Stomach (tissue), 9 donors: Measurements from ENCODE around the gene PPP1CA. TPM values are rescaled to one million over a fixed set of nuclear protein-coding genes. Genes with fewer than 3 reads are reported as not detected.

Experiments
- DNase-seq, 2 donors: peaks; one replicate each; pipeline versions ENCODE4 v3.0.0 to v3.0.0-alpha.2; 2013 to 2019
- H3K27ac ChIP-seq, 5 donors: fragments of 200-600 bp in 4 of 5; sonication (generic) in 4 of 5; one replicate each; pipeline ENCODE4 v1.5.1; 2013 to 2019; ENCODE audit warnings: mild to moderate bottlenecking in 1 of 5, moderate library complexity in 1 of 5
- H3K27me3 ChIP-seq, 3 donors: fragments of 200-600 bp; sonication (generic); one replicate each; pipeline ENCODE4 v1.5.1; 2017 to 2019; ENCODE audit warnings: mixed run types in 1 of 3
- H3K36me3 ChIP-seq, 4 donors: fragments of 200-600 bp; sonication (generic); 1 replicate in 3 of 4; 2 replicates in 1 of 4; pipeline ENCODE4 v1.5.1; 2016 to 2019
- H3K4me1 ChIP-seq, 4 donors: fragments of 200-600 bp; sonication (generic); one replicate each; pipeline ENCODE4 v1.5.1; 2016 to 2019
- H3K4me3 ChIP-seq, 4 donors: fragments of 200-600 bp; sonication (generic) in 3 of 4; one replicate each; pipeline ENCODE4 v1.5.1; 2016 to 2019; ENCODE audit warnings: mild to moderate bottlenecking in 1 of 4
- H3K9me3 ChIP-seq, 4 donors: fragments of 200-600 bp; sonication (generic); one replicate each; pipeline ENCODE4 v1.5.1; 2016 to 2019
- EP300 ChIP-seq: sonication (generic); formaldehyde crosslinking; IDR thresholded peaks from one replicate; pipeline ENCODE4 v1.6.1; 2017; ENCODE audit warnings: antibody characterized with exemption
- POLR2A ChIP-seq, 4 donors: fragments of 450-650 bp; IDR thresholded peaks; one replicate each; pipeline ENCODE4 v1.6.1; 2016; ENCODE audit warnings: antibody characterized with exemption in 4 of 4, control low read depth in 2 of 4, mild to moderate bottlenecking in 1 of 4, moderate library complexity in 1 of 4
- POLR2AphosphoS5 ChIP-seq, 3 donors: sonication (generic); formaldehyde crosslinking; IDR thresholded peaks; one replicate each; pipeline ENCODE4 v1.6.1; 2016; ENCODE audit warnings: antibody characterized with exemption in 3 of 3
- WGBS, 5 donors: extraction: QIAGEN DNeasy Blood & Tissue Kit in 3 of 5; methylation state at CpG; one replicate each; pipeline versions ENCODE4 v1.1.5 to v1.1.7; 2013 to 2018; 5-methylcytosine and 5-hydroxymethylcytosine counted together
- intact Hi-C: fragments of 100-400 bp; cut with DNase I; formaldehyde crosslinking; loops from one replicate; pipeline ENCODE4 v1.15.1; 2023; ENCODE audit warnings: low total_unique reads
- polyA plus RNA-seq, 3 donors: library from polyadenylated mRNA; stranded (reverse); fragments of 200-250 nt; gene quantifications; one replicate each; pipeline ENCODE4 v1.2.3, GENCODE V29; 2013
- total RNA-seq, 5 donors: library from RNA; depleted of rRNA; stranded (reverse); fragments of >200 nt; gene quantifications; one replicate each; pipeline versions ENCODE4 v1.1.0 to v1.2.3, GENCODE V29; 2014 to 2016
- TF ChIP-seq, protein P1 (sequence below), 7 experiments: fragments of 450-650 bp in 4 of 7; fragments of 200-600 bp in 3 of 7; sonication (generic) in 3 of 7; IDR thresholded peaks; one replicate each; pipeline ENCODE4 v1.5.1; 2016 to 2019; ENCODE audit warnings: antibody characterized with exemption in 7 of 7, control low read depth in 2 of 7, mild to moderate bottlenecking in 1 of 7
- donor health status: healthy with polysubstance abuse.
- donor health status: Bipolar disorder and iron deficiency.
- donor health status: healthy.

The PPP1CA gene
- total and polyA plus RNA-seq, 8 donors: 28.6 to 229 (median 107) TPM

- no peaks in the 10 kb centered on the region for H3K27me3 ChIP-seq
- H3K4me3 ChIP-seq: peak overlapping the region; percentile 55 to 78 (median 70)
- 10 to 19% (median 12%) methylated on average over 15 to 25 of the region's 25 CpGs for WGBS, 5 donors
- intact Hi-C loops: no loop called here
- peak; percentile 59 to 78 for DNase-seq
- H3K36me3 ChIP-seq: peaks cover 0 to 7% (median 0%) of the 10 kb centered on the region in 4 donors
- H3K4me1 ChIP-seq: peaks cover 65 to 90% (median 79%) of the 10 kb centered on the region in 4 donors
- H3K27ac ChIP-seq: peak overlapping the region; percentile 99 to 100 (median 100)
- TF ChIP-seq EP300 (no peak), POLR2A (IDR thresholded peaks at IDR 0.05) (no peak), POLR2AphosphoS5 (IDR thresholded peaks at IDR 0.05) (no peak)
- TF ChIP-seq, protein P1, sequence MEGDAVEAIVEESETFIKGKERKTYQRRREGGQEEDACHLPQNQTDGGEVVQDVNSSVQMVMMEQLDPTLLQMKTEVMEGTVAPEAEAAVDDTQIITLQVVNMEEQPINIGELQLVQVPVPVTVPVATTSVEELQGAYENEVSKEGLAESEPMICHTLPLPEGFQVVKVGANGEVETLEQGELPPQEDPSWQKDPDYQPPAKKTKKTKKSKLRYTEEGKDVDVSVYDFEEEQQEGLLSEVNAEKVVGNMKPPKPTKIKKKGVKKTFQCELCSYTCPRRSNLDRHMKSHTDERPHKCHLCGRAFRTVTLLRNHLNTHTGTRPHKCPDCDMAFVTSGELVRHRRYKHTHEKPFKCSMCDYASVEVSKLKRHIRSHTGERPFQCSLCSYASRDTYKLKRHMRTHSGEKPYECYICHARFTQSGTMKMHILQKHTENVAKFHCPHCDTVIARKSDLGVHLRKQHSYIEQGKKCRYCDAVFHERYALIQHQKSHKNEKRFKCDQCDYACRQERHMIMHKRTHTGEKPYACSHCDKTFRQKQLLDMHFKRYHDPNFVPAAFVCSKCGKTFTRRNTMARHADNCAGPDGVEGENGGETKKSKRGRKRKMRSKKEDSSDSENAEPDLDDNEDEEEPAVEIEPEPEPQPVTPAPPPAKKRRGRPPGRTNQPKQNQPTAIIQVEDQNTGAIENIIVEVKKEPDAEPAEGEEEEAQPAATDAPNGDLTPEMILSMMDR (IDR thresholded peaks at IDR 0.05): no peak
- no peaks in the 10 kb centered on the region for H3K9me3 ChIP-seq
Measured at GRCh38 chr11:67352546-67353316, 48.9 kb downstream of the PPP1CA start.

DNA sequence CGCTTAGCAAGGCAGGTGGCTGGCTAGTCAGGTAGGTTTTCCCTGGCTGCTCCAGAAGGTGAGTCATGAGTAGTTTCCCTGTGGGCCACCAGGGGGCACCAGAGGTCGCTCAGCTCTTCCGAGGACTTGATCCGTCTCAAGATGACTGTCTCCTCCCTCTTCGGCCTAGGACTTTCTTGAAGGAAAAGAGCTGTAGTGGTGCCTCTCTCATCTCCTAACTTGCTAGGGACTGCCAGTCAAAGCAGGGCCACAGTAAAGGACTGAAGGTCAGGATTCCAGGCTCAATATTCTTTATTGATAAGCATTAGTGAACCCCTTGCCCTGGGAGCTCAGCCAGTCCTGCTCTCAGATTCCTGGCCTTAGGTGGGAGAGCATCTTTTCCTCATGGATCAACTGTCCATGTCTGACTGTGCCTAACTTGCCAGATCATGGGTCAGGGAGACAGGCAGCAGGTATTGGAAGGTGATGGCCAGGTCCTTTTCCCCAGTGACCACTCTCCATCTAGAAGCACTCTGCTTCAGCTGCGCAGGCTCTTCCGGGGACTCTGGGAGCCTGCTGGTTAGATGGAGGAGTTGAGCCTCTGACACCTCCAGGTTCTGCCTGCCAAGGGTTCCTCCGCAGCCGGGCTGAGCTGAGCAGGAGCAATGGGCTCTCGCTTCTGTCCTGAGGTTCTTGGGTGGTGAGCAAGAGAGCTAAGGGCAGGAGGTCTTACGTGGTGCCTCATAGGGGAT, 50.2 kb downstream of the PPP1CA start:
- intact Hi-C loops: no loop called here
- H3K27me3 ChIP-seq: no peaks in the 10 kb centered on the region
- peak overlapping the region in 2 of 4 donors; percentile 55 to 63 for H3K4me3 ChIP-seq
- peaks cover 54 to 87% (median 72%) of the 10 kb centered on the region in 4 donors for H3K4me1 ChIP-seq
- no peak for TF ChIP-seq POLR2A (IDR thresholded peaks at IDR 0.05)
- peak in 2 of 3 donors; percentile 23 to 78 for TF ChIP-seq POLR2AphosphoS5 (IDR thresholded peaks at IDR 0.05)
- TF ChIP-seq, protein P1 (IDR thresholded peaks at IDR 0.05): peak in 6 of 7 experiments; percentile 72 to 95 (median 90)
- TF ChIP-seq EP300: no peak
- peak overlapping the region; percentile 47 to 100 (median 100) for H3K27ac ChIP-seq
- WGBS, 5 donors: 46 to 63% (median 51%) methylated on average over 9 to 11 of the region's 11 CpGs
- peaks cover 0 to 7% (median 0%) of the 10 kb centered on the region in 4 donors for H3K36me3 ChIP-seq
- H3K9me3 ChIP-seq: no peaks in the 10 kb centered on the region
- peak; percentile 75 to 95 for DNase-seq

- no peaks in the 10 kb centered on the region for H3K27me3 ChIP-seq
- no peak overlapping the region for H3K4me3 ChIP-seq
- H3K36me3 ChIP-seq: peaks cover 0 to 7% (median 0%) of the 10 kb centered on the region in 4 donors
- H3K27ac ChIP-seq: peak overlapping the region in 1 of 5 donors; percentile 17
- no peak for DNase-seq
- TF ChIP-seq, protein P1 (IDR thresholded peaks at IDR 0.05): no peak
- peaks cover 46 to 87% (median 69%) of the 10 kb centered on the region in 4 donors for H3K4me1 ChIP-seq
- no peaks in the 10 kb centered on the region for H3K9me3 ChIP-seq
- intact Hi-C loops: loop anchor here (5.0 kb wide), 1 partner anchor 32 kb away; no protein-coding TSS in a partner anchor
- 81 to 84% (median 82%) methylated on average over 4 of the region's 4 CpGs for WGBS, 5 donors
Measured at GRCh38 chr11:67349928-67350465, 51.7 kb downstream of the PPP1CA start.

GRCh38 chr11:67349457-67349856, 52.2 kb downstream of the PPP1CA start:
- no peak for DNase-seq
- no peaks in the 10 kb centered on the region for H3K9me3 ChIP-seq
- peaks cover 0 to 7% (median 0%) of the 10 kb centered on the region in 4 donors for H3K36me3 ChIP-seq
- no peak overlapping the region for H3K4me3 ChIP-seq
- WGBS, 5 donors: 75 to 92% (median 85%) methylated on average over 2 of the region's 2 CpGs
- intact Hi-C loops: loop anchor here (5.0 kb wide), 1 partner anchor 33 kb away; no protein-coding TSS in a partner anchor
- H3K27me3 ChIP-seq: no peaks in the 10 kb centered on the region
- H3K27ac ChIP-seq: peak overlapping the region in 2 of 5 donors; percentile 17 to 25
- H3K4me1 ChIP-seq: peaks cover 41 to 82% (median 64%) of the 10 kb centered on the region in 4 donors
- TF ChIP-seq POLR2A (IDR thresholded peaks at IDR 0.05) (no peak), EP300 (no peak), POLR2AphosphoS5 (IDR thresholded peaks at IDR 0.05) (no peak)
- TF ChIP-seq, protein P1 (IDR thresholded peaks at IDR 0.05): no peak
